Uterus (tissue), 4 donors: Measurements from ENCODE around the gene IPPK. TPM values are rescaled to one million over a fixed set of nuclear protein-coding genes. Genes with fewer than 3 reads are reported as not detected.

ENCODE experiments used
- DNase-seq, 2 donors: peaks; one replicate each; pipeline ENCODE4 v3.0.0-alpha.2; 2019 to 2020
- H3K27ac ChIP-seq, 2 donors: fragments of 200-600 bp; sonication (generic); 1 replicate in 1 of 2; 2 replicates in 1 of 2; pipeline ENCODE4 v1.5.1; 2016 to 2018
- H3K27me3 ChIP-seq, 2 donors: fragments of 200-600 bp; sonication (generic); one replicate each; pipeline ENCODE4 v1.5.1; 2018 to 2019; ENCODE audit warnings: control low read depth in 1 of 2
- H3K36me3 ChIP-seq, 2 donors: fragments of 200-600 bp; sonication (generic); one replicate each; pipeline ENCODE4 v1.5.1; 2019; ENCODE audit warnings: control low read depth in 1 of 2
- H3K4me1 ChIP-seq, 2 donors: fragments of 200-600 bp; sonication (generic); one replicate each; pipeline ENCODE4 v1.5.1; 2018 to 2019; ENCODE audit warnings: control low read depth in 1 of 2
- H3K4me3 ChIP-seq, 2 donors: fragments of 200-600 bp; sonication (generic); 1 replicate in 1 of 2; 2 replicates in 1 of 2; pipeline ENCODE4 v1.5.1; 2018 to 2019; ENCODE audit warnings: mild to moderate bottlenecking in 1 of 2
- H3K9me3 ChIP-seq, 2 donors: fragments of 200-600 bp; sonication (generic); one replicate each; pipeline ENCODE4 v1.5.1; 2019; ENCODE audit warnings: control low read depth in 1 of 2
- CTCF ChIP-seq, 4 experiments: fragments of 200-600 bp in 2 of 4; fragments of 450-650 bp in 2 of 4; sonication (generic) in 2 of 4; IDR thresholded peaks; one replicate each; pipeline ENCODE4 v1.5.1; 2016 to 2019; ENCODE audit warnings: antibody characterized with exemption in 4 of 4, mild to moderate bottlenecking in 2 of 4, moderate library complexity in 1 of 4
- POLR2A ChIP-seq, 2 donors: fragments of 450-650 bp; IDR thresholded peaks; one replicate each; pipeline ENCODE4 v1.6.1; 2016; ENCODE audit warnings: antibody characterized with exemption in 2 of 2, mild to moderate bottlenecking in 1 of 2, moderate library complexity in 1 of 2
- intact Hi-C: fragments of 100-400 bp; cut with DNase I; formaldehyde crosslinking; loops from one replicate; pipeline ENCODE4 v1.15.1; 2023; ENCODE audit warnings: low total_unique reads
- total RNA-seq, 4 donors: library from RNA; depleted of rRNA in 3 of 4; stranded (reverse); fragments of >200 nt in 3 of 4; gene quantifications; one replicate each; pipeline versions ENCODE4 v1.1.0 to v1.2.4, GENCODE V29; 2014 to 2023
- donor health status: DM: yes; HTN: yes; CAD: no.

IPPK gene, protein sequence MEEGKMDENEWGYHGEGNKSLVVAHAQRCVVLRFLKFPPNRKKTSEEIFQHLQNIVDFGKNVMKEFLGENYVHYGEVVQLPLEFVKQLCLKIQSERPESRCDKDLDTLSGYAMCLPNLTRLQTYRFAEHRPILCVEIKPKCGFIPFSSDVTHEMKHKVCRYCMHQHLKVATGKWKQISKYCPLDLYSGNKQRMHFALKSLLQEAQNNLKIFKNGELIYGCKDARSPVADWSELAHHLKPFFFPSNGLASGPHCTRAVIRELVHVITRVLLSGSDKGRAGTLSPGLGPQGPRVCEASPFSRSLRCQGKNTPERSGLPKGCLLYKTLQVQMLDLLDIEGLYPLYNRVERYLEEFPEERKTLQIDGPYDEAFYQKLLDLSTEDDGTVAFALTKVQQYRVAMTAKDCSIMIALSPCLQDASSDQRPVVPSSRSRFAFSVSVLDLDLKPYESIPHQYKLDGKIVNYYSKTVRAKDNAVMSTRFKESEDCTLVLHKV
- total RNA-seq = 10 to 100 TPM in 2 of 4 donors, 1 to 10 TPM in 2; 5.9 to 13.1 (median 8.5) TPM

GRCh38 chr9:92669890-92670708, at the start of gene IPPK:
Gene IPPK (minus strand): TSS chr9:92670131. CDS start chr9:92669988, 143 bp downstream.
- no peaks in the 10 kb centered on the region for H3K36me3 ChIP-seq
- TF ChIP-seq CTCF (IDR thresholded peaks at IDR 0.05) = peak in 2 of 4 experiments; percentile 35 to 41
- TF ChIP-seq POLR2A (IDR thresholded peaks at IDR 0.05) = peak; percentile 58 to 74
- H3K4me3 ChIP-seq = peak within 1 kb of the TSS; percentile 68 to 93
- peak within 1 kb of the TSS; percentile 78 to 79 for H3K27ac ChIP-seq
- H3K4me1 ChIP-seq = peaks cover 0 to 6% of the 10 kb centered on the region in 2 donors
- no peaks in the 10 kb centered on the region for H3K27me3 ChIP-seq
- DNase-seq = peak; percentile 98
- intact Hi-C loops = no loop called here
- no peaks in the 10 kb centered on the region for H3K9me3 ChIP-seq

GRCh38 chr9:92719028-92719647, 49.2 kb upstream of the IPPK start:
- no peaks in the 10 kb centered on the region for H3K4me1 ChIP-seq
- intact Hi-C loops = loop anchor here (5.0 kb wide), 1 partner anchor 73 kb away; no protein-coding TSS in a partner anchor
- H3K36me3 ChIP-seq = no peaks in the 10 kb centered on the region
- H3K9me3 ChIP-seq = no peaks in the 10 kb centered on the region
- no peak overlapping the region for H3K4me3 ChIP-seq
- TF ChIP-seq POLR2A (IDR thresholded peaks at IDR 0.05) (no peak), CTCF (IDR thresholded peaks at IDR 0.05) (no peak)
- no peak overlapping the region for H3K27ac ChIP-seq
- DNase-seq = no peak
- no peaks in the 10 kb centered on the region for H3K27me3 ChIP-seq

GRCh38 chr9:92718086-92719001, 48.4 kb upstream of the IPPK start:
- Histone ChIP-seq H3K4me3 (no peak overlapping the region), H3K9me3 (no peaks in the 10 kb centered on the region), H3K27ac (no peak overlapping the region), H3K4me1 (no peaks in the 10 kb centered on the region), H3K36me3 (no peaks in the 10 kb centered on the region), H3K27me3 (no peaks in the 10 kb centered on the region)
- TF ChIP-seq POLR2A (IDR thresholded peaks at IDR 0.05) (no peak), CTCF (IDR thresholded peaks at IDR 0.05) (no peak)
- no peak for DNase-seq
- intact Hi-C loops = loop anchor here (5.0 kb wide), 1 partner anchor 74 kb away; no protein-coding TSS in a partner anchor

GRCh38 chr9:92717201-92718085, 47.5 kb upstream of the IPPK start:
- no peak overlapping the region for H3K4me3 ChIP-seq
- no peaks in the 10 kb centered on the region for H3K9me3 ChIP-seq
- H3K4me1 ChIP-seq = no peaks in the 10 kb centered on the region
- no peaks in the 10 kb centered on the region for H3K36me3 ChIP-seq
- TF ChIP-seq POLR2A (IDR thresholded peaks at IDR 0.05) = no peak
- no peak for TF ChIP-seq CTCF (IDR thresholded peaks at IDR 0.05)
- intact Hi-C loops = loop anchor here (5.0 kb wide), 1 partner anchor 75 kb away; no protein-coding TSS in a partner anchor
- DNase-seq = no peak
- H3K27ac ChIP-seq = no peak overlapping the region
- no peaks in the 10 kb centered on the region for H3K27me3 ChIP-seq
